Skeletal muscle tissue (tissue), 4 donors: ENCODE data around the gene ZNF12. TPM values are rescaled to one million over a fixed set of nuclear protein-coding genes. Genes with fewer than 3 reads are reported as not detected.
"Not testable (repeated sequence)": the region's sequence is repeated elsewhere in the genome, so short reads cannot be mapped to it uniquely, and the experiment has no call there.

Experiments
- H3K27ac ChIP-seq: one replicate; pipeline ENCODE4 v1.7.0; 2013; ENCODE audit warnings: mild to moderate bottlenecking, low read depth, low read length, inconsistent platforms
- H3K27me3 ChIP-seq, 3 donors: one replicate each; pipeline ENCODE4 v1.7.0; 2013; ENCODE audit warnings: low read length in 3 of 3; ENCODE audit not compliant: control insufficient read depth in 3 of 3, insufficient read depth in 3 of 3
- H3K36me3 ChIP-seq, 3 donors: one replicate each; pipeline ENCODE4 v1.7.0; 2013; ENCODE audit warnings: low read length in 3 of 3; ENCODE audit not compliant: control insufficient read depth in 3 of 3, insufficient read depth in 3 of 3
- H3K4me1 ChIP-seq, 3 donors: one replicate each; pipeline ENCODE4 v1.7.0; 2013; ENCODE audit warnings: low read length in 3 of 3, mild to moderate bottlenecking in 3 of 3; ENCODE audit not compliant: control insufficient read depth in 3 of 3, insufficient read depth in 3 of 3
- H3K4me3 ChIP-seq, 3 donors: one replicate each; pipeline ENCODE4 v1.7.0; 2013; ENCODE audit warnings: low read length in 3 of 3
- H3K9ac ChIP-seq, 3 donors: one replicate each; pipeline ENCODE4 v1.7.0; 2013; ENCODE audit warnings: low read length in 3 of 3, mild to moderate bottlenecking in 3 of 3, moderate library complexity in 2 of 3, low read depth in 1 of 3
- H3K9me3 ChIP-seq, 3 donors: one replicate each; pipeline ENCODE4 v1.7.0; 2013; ENCODE audit warnings: low read length in 3 of 3; ENCODE audit not compliant: control insufficient read depth in 3 of 3
- total RNA-seq: library from RNA; depleted of rRNA; stranded (reverse); fragments of >200 nt; gene quantifications from one replicate; pipeline ENCODE4 v1.2.3, GENCODE V29; 2014
- donor health status: Osteomylitis.

The ZNF12 gene
- total RNA-seq, result 17.7 TPM

DNA sequence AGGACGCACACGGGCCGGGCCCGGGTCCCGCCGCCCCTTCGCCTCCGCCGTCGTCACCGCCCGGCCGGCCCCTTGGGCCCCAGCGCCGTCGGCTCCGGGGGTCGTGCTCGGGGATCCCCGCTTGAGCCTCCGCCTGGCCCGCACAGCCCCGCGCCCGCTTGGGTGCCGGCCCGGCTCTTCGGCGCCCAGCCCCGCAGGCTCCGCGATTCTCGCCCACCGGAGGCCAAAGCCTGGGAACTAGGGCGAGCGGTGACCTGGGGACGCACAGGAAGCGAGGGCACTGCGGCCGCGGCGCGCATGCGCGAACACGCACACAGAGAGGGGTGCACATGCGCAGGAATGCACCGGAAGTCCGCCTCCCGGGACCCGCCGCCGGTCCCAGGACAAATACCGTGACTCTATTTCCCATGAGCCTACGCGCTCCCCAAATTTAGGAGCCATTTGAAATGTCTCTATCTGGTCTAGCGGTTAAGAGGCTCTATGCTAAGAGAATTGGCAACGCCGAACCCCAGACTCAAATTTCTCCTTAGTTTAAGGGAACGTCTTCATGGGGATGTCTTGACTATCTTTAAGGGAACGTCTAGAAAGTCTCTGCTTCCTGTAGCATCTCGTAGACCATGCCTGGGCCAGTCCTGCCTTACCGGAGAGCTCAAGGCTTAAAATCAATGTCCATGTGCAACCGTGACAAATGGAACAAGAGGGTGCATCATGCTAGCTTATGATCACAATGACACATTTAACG lies at the start of gene ZNF12:
TSS of gene ZNF12 (minus strand) at position 282 of the 742 bp plus-strand sequence. CDS start 1,774 bp downstream, outside the sequence.
- H3K27me3 ChIP-seq, result peaks cover 0 to 5% (median 0%) of the 10 kb centered on the region in 3 donors
- H3K9ac ChIP-seq, result peak within 1 kb of the TSS; percentile 85 to 95 (median 94)
- no peaks in the 10 kb centered on the region for H3K9me3 ChIP-seq
- peaks cover 19 to 32% (median 21%) of the 10 kb centered on the region in 3 donors for H3K4me1 ChIP-seq
- peak within 1 kb of the TSS; percentile 41 for H3K27ac ChIP-seq
- peaks cover 16 to 22% (median 17%) of the 10 kb centered on the region in 3 donors for H3K36me3 ChIP-seq
- H3K4me3 ChIP-seq, result peak within 1 kb of the TSS; percentile 90 to 99 (median 99)

- H3K9ac ChIP-seq, H3K27ac ChIP-seq, H3K27me3 ChIP-seq, H3K9me3 ChIP-seq, H3K36me3 ChIP-seq, H3K4me3 ChIP-seq, H3K4me1 ChIP-seq: not testable (repeated sequence)
Measured at GRCh38 chr7:6753964-6754363, 47.2 kb upstream of the ZNF12 start, which contains the start of gene RSPH10B2. Gene RSPH10B2, plus strand, starts transcription at chr7:6754103. Its CDS starts 3,575 bp downstream, at chr7:6757678.

DNA sequence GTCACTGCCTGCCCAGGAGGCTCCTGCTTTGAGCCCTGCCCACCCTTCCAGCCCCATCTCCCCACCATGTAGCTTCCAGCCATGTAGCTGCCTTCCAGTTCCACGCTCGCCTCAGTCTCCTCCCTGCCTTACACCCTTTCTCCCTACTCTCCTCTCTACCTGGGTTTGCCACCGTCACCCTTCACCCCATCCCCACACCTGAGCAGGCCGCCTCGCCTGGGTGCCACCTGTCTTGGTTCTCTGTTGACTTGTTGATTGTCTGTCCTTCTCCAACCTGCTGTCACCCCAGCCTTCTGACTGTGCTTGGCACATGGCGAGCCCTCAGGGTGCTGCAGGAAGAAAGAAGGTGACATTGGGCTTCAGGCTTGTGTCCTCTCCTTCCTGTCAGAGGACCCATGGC lies 43.4 kb upstream of the ZNF12 start:
- H3K9ac ChIP-seq, H3K27ac ChIP-seq, H3K9me3 ChIP-seq: not testable (repeated sequence)

DNA sequence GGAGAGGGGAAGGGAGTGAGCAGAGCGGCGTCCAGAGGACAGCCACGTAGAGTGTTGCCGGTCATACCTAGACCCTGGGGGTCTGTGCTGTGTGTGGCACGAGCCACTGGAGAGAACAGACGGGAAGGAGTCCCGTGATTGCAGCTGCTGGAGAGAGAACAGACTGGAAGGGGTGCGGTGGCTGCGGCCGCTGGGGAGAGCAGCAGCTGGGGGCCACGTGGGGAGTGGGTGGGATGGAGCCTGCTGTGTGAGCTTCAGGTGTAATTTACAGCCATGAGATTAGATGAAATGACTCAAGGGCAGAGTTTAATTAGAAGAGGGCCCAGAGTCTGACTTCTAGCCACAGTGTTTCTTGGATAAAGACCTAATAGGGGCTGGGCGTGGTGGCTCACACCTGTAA lies 42.6 kb upstream of the ZNF12 start:
- not testable (repeated sequence) for H3K27me3 ChIP-seq

More for the DNA sequence above, 43.4 kb upstream of the ZNF12 start:
- H3K27me3 ChIP-seq, H3K36me3 ChIP-seq, H3K4me3 ChIP-seq, H3K4me1 ChIP-seq: not testable (repeated sequence)

GRCh38 chr7:6744410-6745100 lies 37.8 kb upstream of the ZNF12 start:
- H3K27ac ChIP-seq, H3K9ac ChIP-seq, H3K27me3 ChIP-seq, H3K36me3 ChIP-seq, H3K9me3 ChIP-seq, H3K4me1 ChIP-seq, H3K4me3 ChIP-seq: not testable (repeated sequence)

More for the DNA sequence above, 42.6 kb upstream of the ZNF12 start:
- not testable (repeated sequence) for H3K4me3 ChIP-seq, H3K36me3 ChIP-seq, H3K4me1 ChIP-seq, H3K27ac ChIP-seq, H3K9ac ChIP-seq, H3K9me3 ChIP-seq

- not testable (repeated sequence) for H3K27ac ChIP-seq, H3K4me3 ChIP-seq, H3K4me1 ChIP-seq, H3K9me3 ChIP-seq, H3K9ac ChIP-seq, H3K27me3 ChIP-seq
- peaks cover 15 to 29% (median 24%) of the 10 kb centered on the region in 3 donors for H3K36me3 ChIP-seq
Measured at GRCh38 chr7:6738415-6738814, 31.7 kb upstream of the ZNF12 start.

GRCh38 chr7:6730343-6730633 lies 23.5 kb upstream of the ZNF12 start:
- Histone ChIP-seq H3K4me3 (peak overlapping the region; percentile 81 to 88 (median 82)), H3K9me3 (no peaks in the 10 kb centered on the region), H3K9ac (peak overlapping the region; percentile 83 to 92 (median 86)), H3K4me1 (peaks cover 7 to 10% (median 8%) of the 10 kb centered on the region in 3 donors), H3K27me3 (no peaks in the 10 kb centered on the region), H3K27ac (peak overlapping the region; percentile 82), H3K36me3 (peaks cover 10 to 14% (median 14%) of the 10 kb centered on the region in 3 donors)

DNA sequence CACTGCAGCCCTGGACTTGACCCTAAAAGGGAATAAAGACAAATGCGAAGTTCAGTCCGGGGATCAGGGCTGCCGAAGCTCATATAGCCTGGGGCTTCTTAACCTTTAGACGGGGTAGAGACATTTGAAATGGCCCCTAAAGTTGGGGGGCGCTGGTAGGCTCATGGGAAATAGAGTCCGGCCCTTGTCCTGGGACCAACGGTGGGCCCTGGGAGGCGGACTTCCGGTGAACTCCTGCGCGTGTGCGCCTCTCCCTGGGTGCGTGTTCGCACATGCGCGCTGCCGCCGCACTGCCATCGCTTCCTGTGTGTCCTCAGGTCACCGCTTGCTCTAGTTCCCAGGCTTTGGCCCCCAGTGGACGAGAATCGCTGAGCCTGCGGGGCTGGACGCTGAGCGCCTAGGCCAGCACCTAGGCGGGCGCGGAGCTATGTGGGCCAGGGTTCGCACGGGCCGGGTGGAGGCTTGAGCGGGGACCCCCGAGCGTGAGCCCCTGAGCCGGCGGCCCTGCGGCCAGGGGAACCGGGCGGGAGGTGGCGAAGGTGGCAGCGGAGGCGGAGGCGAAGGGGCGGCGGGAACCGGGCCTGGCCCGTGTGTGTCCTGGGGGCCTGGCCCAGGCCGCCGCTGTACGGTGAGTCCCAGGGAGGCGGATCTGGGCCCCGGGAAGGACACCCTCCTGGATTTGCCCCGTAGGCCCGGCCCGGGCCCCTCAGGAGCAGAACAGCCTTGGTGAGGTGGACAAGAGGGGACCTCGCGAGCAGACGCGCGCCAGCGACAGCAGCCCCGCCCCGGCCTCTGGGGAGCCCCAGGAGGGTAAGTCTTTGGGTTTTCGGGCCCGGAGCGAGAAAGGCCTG lies 23.0 kb upstream of the ZNF12 start:
- peak overlapping the region; percentile 82 for H3K27ac ChIP-seq
- no peaks in the 10 kb centered on the region for H3K27me3 ChIP-seq
- H3K9ac ChIP-seq, result peak overlapping the region; percentile 83 to 92 (median 86)
- peaks cover 6 to 10% (median 9%) of the 10 kb centered on the region in 3 donors for H3K36me3 ChIP-seq
- no peaks in the 10 kb centered on the region for H3K9me3 ChIP-seq
- H3K4me1 ChIP-seq, result peaks cover 7 to 10% (median 8%) of the 10 kb centered on the region in 3 donors
- peak overlapping the region; percentile 81 to 88 (median 82) for H3K4me3 ChIP-seq

DNA sequence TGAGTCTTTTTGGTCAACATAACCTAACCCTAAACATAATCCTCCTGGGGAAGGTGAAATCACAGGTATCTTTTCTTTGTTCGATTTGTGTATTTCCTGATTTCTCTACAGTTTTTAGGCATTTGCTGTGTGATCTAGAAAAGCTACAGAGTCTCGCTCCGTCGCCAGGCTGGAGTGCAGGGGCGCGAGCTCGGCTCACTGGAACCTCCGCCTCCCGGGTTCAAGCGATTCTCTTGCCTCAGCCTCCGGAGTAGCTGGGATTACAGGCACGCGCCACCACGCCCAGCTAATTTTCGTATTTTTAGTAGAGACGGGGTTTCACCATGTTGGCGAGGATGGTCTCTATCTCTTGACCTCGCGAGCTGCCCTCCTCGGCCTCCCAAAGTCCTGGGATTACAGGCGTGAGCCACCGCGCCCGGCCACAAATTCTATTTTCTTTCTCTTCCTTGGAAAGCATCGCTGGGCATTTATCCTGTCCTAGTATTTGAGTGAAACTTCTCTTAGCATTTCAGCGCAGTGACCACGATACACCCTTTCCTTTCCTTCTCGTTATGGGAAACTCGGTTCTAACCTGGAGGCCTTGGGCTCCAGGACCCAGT lies 22.2 kb upstream of the ZNF12 start:
- H3K4me1 ChIP-seq, H3K9me3 ChIP-seq, H3K27me3 ChIP-seq: not testable (repeated sequence)
- Histone ChIP-seq H3K9ac (peak overlapping the region; percentile 59 to 92 (median 83)), H3K27ac (peak overlapping the region; percentile 82), H3K4me3 (peak overlapping the region; percentile 81 to 88 (median 82)), H3K36me3 (peaks cover 6 to 10% (median 9%) of the 10 kb centered on the region in 3 donors)
